DND-41 (cell line): ENCODE measurements around the gene FGB.

Source experiments
- ATAC-seq: fragments of 200-7000 bp; cut with Tn5 transposase; 3 replicates; pipeline ENCODE4 v1.9.1; 2021; ENCODE audit warnings: low read depth; ENCODE audit not compliant: insufficient read depth
- DNase-seq: peaks from one replicate; pipeline ENCODE4 v3.0.0-alpha.2; 2020
- H2AFZ ChIP-seq: 2 replicates; pipeline ENCODE4 v1.6.0; 2012; ENCODE audit warnings: low read depth, low read length
- H3K27ac ChIP-seq: 2 replicates; pipeline ENCODE4 v1.5.1; 2012; ENCODE audit warnings: low read length, inconsistent platforms
- H3K27me3 ChIP-seq: fragments of 200-600 bp; sonication (generic); 2 replicates; pipeline ENCODE4 v1.6.0; 2012; ENCODE audit warnings: low read length, mild to moderate bottlenecking, inconsistent platforms; ENCODE audit not compliant: insufficient read depth, poor library complexity
- H3K36me3 ChIP-seq: 2 replicates; pipeline ENCODE4 v1.5.1; 2012; ENCODE audit warnings: low read length, inconsistent platforms; ENCODE audit not compliant: insufficient read depth
- H3K4me1 ChIP-seq: 2 replicates; pipeline ENCODE4 v1.5.1; 2012; ENCODE audit warnings: mild to moderate bottlenecking, low read length; ENCODE audit not compliant: insufficient read depth
- H3K4me2 ChIP-seq: 2 replicates; pipeline ENCODE4 v1.6.0; 2012; ENCODE audit warnings: mild to moderate bottlenecking, moderate library complexity, low read length, inconsistent platforms; ENCODE audit not compliant: insufficient read depth
- H3K4me3 ChIP-seq, 2 experiments: fragments of 200-600 bp in 1 of 2; shearing (Covaris generic) in 1 of 2; 2 replicates each; pipeline ENCODE4 v1.5.1; 2012 to 2016; ENCODE audit warnings: inconsistent platforms in 2 of 2, low read length in 2 of 2, mild to moderate bottlenecking in 2 of 2, low read depth in 1 of 2, moderate library complexity in 1 of 2
- H3K79me2 ChIP-seq: 2 replicates; pipeline ENCODE4 v1.6.0; 2012; ENCODE audit warnings: low read length, inconsistent platforms; ENCODE audit not compliant: insufficient read depth
- H3K9ac ChIP-seq: 2 replicates; pipeline ENCODE4 v1.6.0; 2012; ENCODE audit warnings: low read depth, mild to moderate bottlenecking, inconsistent platforms, low read length, moderate library complexity
- H3K9me3 ChIP-seq: 2 replicates; pipeline ENCODE4 v1.5.1; 2012; ENCODE audit warnings: low read length, moderate library complexity, mild to moderate bottlenecking, inconsistent platforms; ENCODE audit not compliant: insufficient read depth, severe bottlenecking
- H4K20me1 ChIP-seq: 2 replicates; pipeline ENCODE4 v1.6.0; 2012; ENCODE audit warnings: low read length; ENCODE audit not compliant: insufficient read depth
- CTCF ChIP-seq: IDR thresholded peaks from 2 replicates; pipeline ENCODE4 v1.5.1; 2012; ENCODE audit warnings: borderline replicate concordance, low read length, moderate library complexity, mild to moderate bottlenecking; ENCODE audit not compliant: poor library complexity, severe bottlenecking; ENCODE audit errors: extremely low read depth
- EZH2 ChIP-seq: IDR thresholded peaks from 3 replicates; pipeline ENCODE4 v1.6.1; 2012; ENCODE audit warnings: borderline replicate concordance, low read depth, mild to moderate bottlenecking, moderate library complexity, low read length, inconsistent platforms; ENCODE audit not compliant: severe bottlenecking

Gene FGB

GRCh38 chr4:154618708-154619315 lies 56.0 kb downstream of the FGB start:
- Histone ChIP-seq H3K4me3 (no peak overlapping the region), H3K9ac (no peak overlapping the region), H3K4me1 (no peaks in the 10 kb centered on the region), H3K9me3 (no peaks in the 10 kb centered on the region), H4K20me1 (no peaks in the 10 kb centered on the region), H2AFZ (no peak overlapping the region), H3K27ac (no peak overlapping the region), H3K4me2 (no peak overlapping the region), H3K27me3 (peaks cover 8% of the 10 kb centered on the region), H3K36me3 (no peaks in the 10 kb centered on the region), H3K79me2 (no peaks in the 10 kb centered on the region)
- ATAC-seq (peak; percentile 81), DNase-seq (peak; percentile 63)
- TF ChIP-seq EZH2 = no peak
- peak; percentile 71 for TF ChIP-seq CTCF

GRCh38 chr4:154620111-154620510 lies 57.3 kb downstream of the FGB start:
- Histone ChIP-seq H2AFZ (no peak overlapping the region), H3K27me3 (peaks cover 8% of the 10 kb centered on the region), H3K79me2 (no peaks in the 10 kb centered on the region), H3K36me3 (no peaks in the 10 kb centered on the region), H3K27ac (no peak overlapping the region), H4K20me1 (no peaks in the 10 kb centered on the region), H3K9me3 (no peaks in the 10 kb centered on the region), H3K9ac (no peak overlapping the region), H3K4me2 (no peak overlapping the region), H3K4me3 (no peak overlapping the region), H3K4me1 (no peaks in the 10 kb centered on the region)
- ATAC-seq (no peak), DNase-seq (no peak)
- TF ChIP-seq EZH2 (no peak), CTCF (no peak)
